ENCODE measurements around the gene CTNNA3.

Gene CTNNA3

DNA sequence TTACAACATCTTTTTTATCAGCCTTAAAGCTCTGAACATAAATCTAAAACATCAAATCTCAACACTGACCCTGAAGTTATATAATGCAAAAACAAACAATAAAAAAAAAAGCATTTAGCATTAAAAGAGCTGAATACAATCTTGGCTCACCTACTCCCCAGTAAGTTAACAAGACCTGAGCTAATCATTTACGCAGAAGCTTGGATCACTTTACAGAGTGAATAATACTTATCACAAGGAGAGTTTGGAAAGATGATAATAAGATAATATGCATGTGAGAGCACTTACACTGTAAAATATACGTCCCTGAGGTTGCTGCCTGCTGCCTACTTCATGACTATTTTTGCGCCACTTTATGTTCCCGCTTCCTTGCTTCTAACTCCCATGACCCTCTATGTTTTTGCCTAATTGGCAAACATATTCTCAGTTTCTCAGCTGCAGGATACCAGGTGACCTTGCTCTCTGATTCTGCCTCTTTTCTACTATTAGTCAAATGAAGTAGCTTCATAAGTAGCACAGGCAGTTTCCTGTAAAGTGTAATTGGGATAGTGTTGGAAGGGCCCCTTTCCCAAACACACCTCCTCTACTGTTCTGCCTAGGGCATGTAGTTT is 436.6 kb downstream of the CTNNA3 start:
- POLR2A ChIA-PET = interaction anchor here (0.6 kb wide), 1 partner anchor 10 kb away, joined by 3 read pairs; no protein-coding TSS in a partner anchor
- peaks cover 14% of the 10 kb centered on the region; the same call in 1 of the 2 replicates for H3K4me1 ChIP-seq (ENCODE audit: control insufficient read depth, insufficient read depth, low read length)
- H3K4me3 ChIP-seq (ENCODE audit: low read depth, low read length) = no peak overlapping the region
- no peaks in the 10 kb centered on the region for H3K36me3 ChIP-seq (ENCODE audit: control insufficient read depth in 2 of 2, insufficient read depth in 1 of 2, low read length in 2 of 2)
- H3K27ac ChIP-seq (ENCODE audit: extremely low read depth, low read depth, low read length) = peak overlapping the region; percentile 59
- H3K9me3 ChIP-seq (ENCODE audit: control insufficient read depth, insufficient read depth, low read depth, low read length) = no peaks in the 10 kb centered on the region
- CTCF ChIA-PET = interaction anchor here (0.6 to 0.8 kb wide), 4 partner anchors 17 to 817 kb away, joined by 3 to 8 read pairs (median 3); no protein-coding TSS in a partner anchor
- TF ChIP-seq RBAK (tag by site-specific recombination; IDR thresholded peaks at IDR 0.05) (no peak), GLI4 (tag by site-specific recombination; IDR thresholded peaks at IDR 0.05) (no peak), ZBTB21 (tag by site-specific recombination; IDR thresholded peaks at IDR 0.05) (no peak), ZBTB8A (tag by site-specific recombination; IDR thresholded peaks at IDR 0.05) (no peak), ZNF626 (tag by site-specific recombination; IDR thresholded peaks at IDR 0.05) (no peak), ZNF654 (tag by site-specific recombination; IDR thresholded peaks at IDR 0.05; ENCODE audit: low read depth) (0 out of 2 replicates have a peak, but pooled peaks have one; percentile 3), ZNF155 (tag by site-specific recombination; IDR thresholded peaks at IDR 0.05) (no peak), ZBTB17 (tag by site-specific recombination; IDR thresholded peaks at IDR 0.05) (no peak), ZNF544 (tag by site-specific recombination; IDR thresholded peaks at IDR 0.05) (no peak), ZNF416 (tag by site-specific recombination; IDR thresholded peaks at IDR 0.05) (no peak), TRIM28 (IDR thresholded peaks at IDR 0.05; ENCODE audit: borderline replicate concordance, low read length) (no peak; the same call in 1 of the 2 replicates), ZNF571 (tag by site-specific recombination; IDR thresholded peaks at IDR 0.05) (no peak), ZNF555 (tag by site-specific recombination; conservative IDR thresholded peaks at IDR 0.05) (no peak), ZEB2 (tag by site-specific recombination; IDR thresholded peaks at IDR 0.05) (no peak), HOXC10 (CRISPR knock-in tag; IDR thresholded peaks at IDR 0.05) (no peak), ZNF501 (tag by site-specific recombination; IDR thresholded peaks at IDR 0.05) (no peak), SETDB1 (IDR thresholded peaks at IDR 0.05; ENCODE audit: insufficient read length, low read length) (no peak), BCL11A (tag by site-specific recombination; IDR thresholded peaks at IDR 0.05; ENCODE audit: low read depth) (0 out of 2 replicates have a peak, but pooled peaks have one; percentile 55), ZNF747 (tag by site-specific recombination; IDR thresholded peaks at IDR 0.05) (no peak), ZNF121 (tag by site-specific recombination; IDR thresholded peaks at IDR 0.05) (no peak), ZNF843 (tag by site-specific recombination; IDR thresholded peaks at IDR 0.05) (no peak), ZNF514 (tag by site-specific recombination; IDR thresholded peaks at IDR 0.05) (no peak), ZNF140 (tag by site-specific recombination; IDR thresholded peaks at IDR 0.05) (no peak), ZNF776 (tag by site-specific recombination; IDR thresholded peaks at IDR 0.05; ENCODE audit: borderline replicate concordance) (no peak), FEZF1 (tag by site-specific recombination; IDR thresholded peaks at IDR 0.05) (peak; percentile 28; the same call in 1 of the 2 replicates), ZNF549 (tag by site-specific recombination; IDR thresholded peaks at IDR 0.05) (peak; percentile 68), ZNF558 (tag by site-specific recombination; IDR thresholded peaks at IDR 0.05) (no peak), SP3 (tag by site-specific recombination; IDR thresholded peaks at IDR 0.05) (peak; percentile 31; the same call in 1 of the 2 replicates), ZNF24 (tag by site-specific recombination; IDR thresholded peaks at IDR 0.05) (no peak)
- TF ChIP-seq, protein P1, sequence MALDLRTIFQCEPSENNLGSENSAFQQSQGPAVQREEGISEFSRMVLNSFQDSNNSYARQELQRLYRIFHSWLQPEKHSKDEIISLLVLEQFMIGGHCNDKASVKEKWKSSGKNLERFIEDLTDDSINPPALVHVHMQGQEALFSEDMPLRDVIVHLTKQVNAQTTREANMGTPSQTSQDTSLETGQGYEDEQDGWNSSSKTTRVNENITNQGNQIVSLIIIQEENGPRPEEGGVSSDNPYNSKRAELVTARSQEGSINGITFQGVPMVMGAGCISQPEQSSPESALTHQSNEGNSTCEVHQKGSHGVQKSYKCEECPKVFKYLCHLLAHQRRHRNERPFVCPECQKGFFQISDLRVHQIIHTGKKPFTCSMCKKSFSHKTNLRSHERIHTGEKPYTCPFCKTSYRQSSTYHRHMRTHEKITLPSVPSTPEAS (tag by site-specific recombination; IDR thresholded peaks at IDR 0.05) = no peak
- TF ChIP-seq, protein P2, sequence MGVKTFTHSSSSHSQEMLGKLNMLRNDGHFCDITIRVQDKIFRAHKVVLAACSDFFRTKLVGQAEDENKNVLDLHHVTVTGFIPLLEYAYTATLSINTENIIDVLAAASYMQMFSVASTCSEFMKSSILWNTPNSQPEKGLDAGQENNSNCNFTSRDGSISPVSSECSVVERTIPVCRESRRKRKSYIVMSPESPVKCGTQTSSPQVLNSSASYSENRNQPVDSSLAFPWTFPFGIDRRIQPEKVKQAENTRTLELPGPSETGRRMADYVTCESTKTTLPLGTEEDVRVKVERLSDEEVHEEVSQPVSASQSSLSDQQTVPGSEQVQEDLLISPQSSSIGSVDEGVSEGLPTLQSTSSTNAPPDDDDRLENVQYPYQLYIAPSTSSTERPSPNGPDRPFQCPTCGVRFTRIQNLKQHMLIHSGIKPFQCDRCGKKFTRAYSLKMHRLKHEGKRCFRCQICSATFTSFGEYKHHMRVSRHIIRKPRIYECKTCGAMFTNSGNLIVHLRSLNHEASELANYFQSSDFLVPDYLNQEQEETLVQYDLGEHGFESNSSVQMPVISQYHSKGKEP (tag by site-specific recombination; IDR thresholded peaks at IDR 0.05) = no peak
- TF ChIP-seq, protein P3, sequence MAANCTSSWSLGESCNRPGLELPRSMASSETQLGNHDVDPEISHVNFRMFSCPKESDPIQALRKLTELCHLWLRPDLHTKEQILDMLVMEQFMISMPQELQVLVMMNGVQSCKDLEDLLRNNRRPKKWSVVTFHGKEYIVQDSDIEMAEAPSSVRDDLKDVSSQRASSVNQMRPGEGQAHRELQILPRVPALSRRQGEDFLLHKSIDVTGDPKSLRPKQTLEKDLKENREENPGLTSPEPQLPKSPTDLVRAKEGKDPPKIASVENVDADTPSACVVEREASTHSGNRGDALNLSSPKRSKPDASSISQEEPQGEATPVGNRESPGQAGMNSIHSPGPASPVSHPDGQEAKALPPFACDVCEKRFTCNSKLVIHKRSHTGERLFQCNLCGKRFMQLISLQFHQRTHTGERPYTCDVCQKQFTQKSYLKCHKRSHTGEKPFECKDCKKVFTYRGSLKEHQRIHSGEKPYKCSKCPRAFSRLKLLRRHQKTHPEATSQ (tag by site-specific recombination; IDR thresholded peaks at IDR 0.05) = no peak
- TF ChIP-seq, protein P4, sequence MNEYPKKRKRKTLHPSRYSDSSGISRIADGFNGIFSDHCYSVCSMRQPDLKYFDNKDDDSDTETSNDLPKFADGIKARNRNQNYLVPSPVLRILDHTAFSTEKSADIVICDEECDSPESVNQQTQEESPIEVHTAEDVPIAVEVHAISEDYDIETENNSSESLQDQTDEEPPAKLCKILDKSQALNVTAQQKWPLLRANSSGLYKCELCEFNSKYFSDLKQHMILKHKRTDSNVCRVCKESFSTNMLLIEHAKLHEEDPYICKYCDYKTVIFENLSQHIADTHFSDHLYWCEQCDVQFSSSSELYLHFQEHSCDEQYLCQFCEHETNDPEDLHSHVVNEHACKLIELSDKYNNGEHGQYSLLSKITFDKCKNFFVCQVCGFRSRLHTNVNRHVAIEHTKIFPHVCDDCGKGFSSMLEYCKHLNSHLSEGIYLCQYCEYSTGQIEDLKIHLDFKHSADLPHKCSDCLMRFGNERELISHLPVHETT (tag by site-specific recombination; IDR thresholded peaks at IDR 0.05) = no peak
- TF ChIP-seq, protein P5, sequence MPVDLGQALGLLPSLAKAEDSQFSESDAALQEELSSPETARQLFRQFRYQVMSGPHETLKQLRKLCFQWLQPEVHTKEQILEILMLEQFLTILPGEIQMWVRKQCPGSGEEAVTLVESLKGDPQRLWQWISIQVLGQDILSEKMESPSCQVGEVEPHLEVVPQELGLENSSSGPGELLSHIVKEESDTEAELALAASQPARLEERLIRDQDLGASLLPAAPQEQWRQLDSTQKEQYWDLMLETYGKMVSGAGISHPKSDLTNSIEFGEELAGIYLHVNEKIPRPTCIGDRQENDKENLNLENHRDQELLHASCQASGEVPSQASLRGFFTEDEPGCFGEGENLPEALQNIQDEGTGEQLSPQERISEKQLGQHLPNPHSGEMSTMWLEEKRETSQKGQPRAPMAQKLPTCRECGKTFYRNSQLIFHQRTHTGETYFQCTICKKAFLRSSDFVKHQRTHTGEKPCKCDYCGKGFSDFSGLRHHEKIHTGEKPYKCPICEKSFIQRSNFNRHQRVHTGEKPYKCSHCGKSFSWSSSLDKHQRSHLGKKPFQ (tag by site-specific recombination; IDR thresholded peaks at IDR 0.05) = no peak
